Panc1 (cell line): Measurements from ENCODE around the gene ULBP2.

Experiments used
- POLR2AphosphoS5 ChIP-seq: IDR thresholded peaks from 2 replicates; pipeline ENCODE4 v1.6.1; 2012; ENCODE audit warnings: mild to moderate bottlenecking, low read depth, low read length, moderate library complexity
- SIN3A ChIP-seq: IDR thresholded peaks from 2 replicates; pipeline ENCODE4 v1.6.1; 2012; ENCODE audit warnings: low read depth, mild to moderate bottlenecking, low read length, moderate library complexity, borderline replicate concordance; ENCODE audit not compliant: insufficient read depth
- TF ChIP-seq, protein P1 (sequence below): fragments of 450-650 bp; IDR thresholded peaks from 2 replicates; pipeline ENCODE4 v1.5.1; 2017; ENCODE audit warnings: mild to moderate bottlenecking
- TF ChIP-seq, protein P2 (sequence below), 2 experiments: IDR thresholded peaks; 2 replicates each; pipeline ENCODE4 v1.6.1; 2011 to 2012; ENCODE audit warnings: low read depth in 2 of 2, control low read depth in 1 of 2, low read length in 1 of 2, mild to moderate bottlenecking in 1 of 2, moderate library complexity in 1 of 2; ENCODE audit not compliant: insufficient read depth in 1 of 2

DNA sequence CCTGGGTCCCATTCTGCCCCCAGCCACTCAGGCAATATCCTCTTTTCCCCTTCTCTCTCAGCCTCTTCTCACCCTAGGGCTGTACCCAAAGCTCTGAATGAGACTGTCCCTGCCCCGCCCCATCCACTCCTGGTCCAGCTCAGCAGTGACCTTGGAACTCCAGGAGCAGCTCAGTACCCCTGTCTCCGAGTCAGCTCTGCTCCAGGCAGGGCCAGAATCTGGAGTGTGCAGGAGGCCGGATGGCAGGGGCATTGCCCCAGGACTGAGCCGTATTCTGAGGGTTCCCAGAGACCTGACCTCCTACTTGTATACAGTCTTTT is 16.9 kb upstream of the ULBP2 start:
- TF ChIP-seq, protein P1, sequence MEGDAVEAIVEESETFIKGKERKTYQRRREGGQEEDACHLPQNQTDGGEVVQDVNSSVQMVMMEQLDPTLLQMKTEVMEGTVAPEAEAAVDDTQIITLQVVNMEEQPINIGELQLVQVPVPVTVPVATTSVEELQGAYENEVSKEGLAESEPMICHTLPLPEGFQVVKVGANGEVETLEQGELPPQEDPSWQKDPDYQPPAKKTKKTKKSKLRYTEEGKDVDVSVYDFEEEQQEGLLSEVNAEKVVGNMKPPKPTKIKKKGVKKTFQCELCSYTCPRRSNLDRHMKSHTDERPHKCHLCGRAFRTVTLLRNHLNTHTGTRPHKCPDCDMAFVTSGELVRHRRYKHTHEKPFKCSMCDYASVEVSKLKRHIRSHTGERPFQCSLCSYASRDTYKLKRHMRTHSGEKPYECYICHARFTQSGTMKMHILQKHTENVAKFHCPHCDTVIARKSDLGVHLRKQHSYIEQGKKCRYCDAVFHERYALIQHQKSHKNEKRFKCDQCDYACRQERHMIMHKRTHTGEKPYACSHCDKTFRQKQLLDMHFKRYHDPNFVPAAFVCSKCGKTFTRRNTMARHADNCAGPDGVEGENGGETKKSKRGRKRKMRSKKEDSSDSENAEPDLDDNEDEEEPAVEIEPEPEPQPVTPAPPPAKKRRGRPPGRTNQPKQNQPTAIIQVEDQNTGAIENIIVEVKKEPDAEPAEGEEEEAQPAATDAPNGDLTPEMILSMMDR, result no peak
- TF ChIP-seq POLR2AphosphoS5 (no peak), SIN3A (no peak)
- TF ChIP-seq, protein P2, sequence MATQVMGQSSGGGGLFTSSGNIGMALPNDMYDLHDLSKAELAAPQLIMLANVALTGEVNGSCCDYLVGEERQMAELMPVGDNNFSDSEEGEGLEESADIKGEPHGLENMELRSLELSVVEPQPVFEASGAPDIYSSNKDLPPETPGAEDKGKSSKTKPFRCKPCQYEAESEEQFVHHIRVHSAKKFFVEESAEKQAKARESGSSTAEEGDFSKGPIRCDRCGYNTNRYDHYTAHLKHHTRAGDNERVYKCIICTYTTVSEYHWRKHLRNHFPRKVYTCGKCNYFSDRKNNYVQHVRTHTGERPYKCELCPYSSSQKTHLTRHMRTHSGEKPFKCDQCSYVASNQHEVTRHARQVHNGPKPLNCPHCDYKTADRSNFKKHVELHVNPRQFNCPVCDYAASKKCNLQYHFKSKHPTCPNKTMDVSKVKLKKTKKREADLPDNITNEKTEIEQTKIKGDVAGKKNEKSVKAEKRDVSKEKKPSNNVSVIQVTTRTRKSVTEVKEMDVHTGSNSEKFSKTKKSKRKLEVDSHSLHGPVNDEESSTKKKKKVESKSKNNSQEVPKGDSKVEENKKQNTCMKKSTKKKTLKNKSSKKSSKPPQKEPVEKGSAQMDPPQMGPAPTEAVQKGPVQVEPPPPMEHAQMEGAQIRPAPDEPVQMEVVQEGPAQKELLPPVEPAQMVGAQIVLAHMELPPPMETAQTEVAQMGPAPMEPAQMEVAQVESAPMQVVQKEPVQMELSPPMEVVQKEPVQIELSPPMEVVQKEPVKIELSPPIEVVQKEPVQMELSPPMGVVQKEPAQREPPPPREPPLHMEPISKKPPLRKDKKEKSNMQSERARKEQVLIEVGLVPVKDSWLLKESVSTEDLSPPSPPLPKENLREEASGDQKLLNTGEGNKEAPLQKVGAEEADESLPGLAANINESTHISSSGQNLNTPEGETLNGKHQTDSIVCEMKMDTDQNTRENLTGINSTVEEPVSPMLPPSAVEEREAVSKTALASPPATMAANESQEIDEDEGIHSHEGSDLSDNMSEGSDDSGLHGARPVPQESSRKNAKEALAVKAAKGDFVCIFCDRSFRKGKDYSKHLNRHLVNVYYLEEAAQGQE (IDR thresholded peaks at IDR 0.05; ENCODE audit: insufficient read depth in 1 of 2, low read depth in 2 of 2, low read length in 1 of 2), result no peak
